ENCODE measurements around the gene TCF12.

- TF ChIP-seq CTCF (IDR thresholded peaks at IDR 0.05; ENCODE audit: control extremely low read depth in 1 of 3, insufficient read depth in 1 of 3, low read depth in 1 of 3, low read length in 3 of 3) = no peak
- no peak for TF ChIP-seq EZH2 (IDR thresholded peaks at IDR 0.05; ENCODE audit: low read depth, low read length, severe bottlenecking)
- no peak for TF ChIP-seq CHD1 (IDR thresholded peaks at IDR 0.05; ENCODE audit: low read depth, low read length)
Observed at GRCh38 chr15:56940388-56940787, 21.9 kb downstream of the TCF12 start.
